WTC11 (cell line): ENCODE results near the gene MSL3B.

Experiments used
- ATAC-seq: fragments of 200-7000 bp; cut with Tn5 transposase; 2 replicates; pipeline ENCODE4 v1.10.0; 2021; ENCODE audit warnings: mild to moderate bottlenecking, moderate library complexity
- CTCF ChIA-PET: fragments of 300-600 bp; sonication (Branson Sonifier 250); formaldehyde crosslinking; loops from one replicate; lab custom pipeline; 2021; ENCODE audit warnings: antibody characterized with exemption; lab: Charles Lee
- POLR2A ChIA-PET: fragments of 350-600 bp; sonication (Branson Sonifier 250); formaldehyde crosslinking; loops from one replicate; lab custom pipeline; 2021; ENCODE audit warnings: antibody characterized with exemption; lab: Charles Lee
- DNase-seq: peaks from one replicate; pipeline ENCODE4 v3.0.0; 2021; ENCODE audit warnings: low spot score
- H3K27ac Mint-ChIP-seq: 2 replicates; pipeline ENCODE4 v1.8.0; 2021; ENCODE audit warnings: mixed read lengths
- H3K27me3 Mint-ChIP-seq: 2 replicates; pipeline ENCODE4 v1.8.0; 2021; ENCODE audit warnings: low read depth, mild to moderate bottlenecking, moderate library complexity, mixed read lengths
- H3K36me3 Mint-ChIP-seq: 2 replicates; pipeline ENCODE4 v1.8.0; 2021; ENCODE audit warnings: mixed read lengths
- H3K4me1 Mint-ChIP-seq: 2 replicates; pipeline ENCODE4 v1.8.0; 2022; ENCODE audit warnings: mixed read lengths
- H3K4me3 Mint-ChIP-seq: 2 replicates; pipeline ENCODE4 v1.8.0; 2021; ENCODE audit warnings: mild to moderate bottlenecking, moderate library complexity, mixed read lengths
- H3K9me3 Mint-ChIP-seq: 2 replicates; pipeline ENCODE4 v1.8.0; 2021; ENCODE audit warnings: mixed read lengths
- ATF1 ChIP-seq: sonication (generic); formaldehyde crosslinking; IDR thresholded peaks from 2 replicates; pipeline ENCODE4 v1.8.1; 2023; ENCODE audit warnings: mild to moderate bottlenecking, moderate library complexity, missing genetic modification reagents
- CBFB ChIP-seq: sonication (generic); formaldehyde crosslinking; IDR thresholded peaks from 2 replicates; pipeline ENCODE4 v1.8.1; 2022; ENCODE audit warnings: mild to moderate bottlenecking, low read depth, missing genetic modification reagents
- EMX1 ChIP-seq: fragments of 250-450 bp; sonication (Bioruptor Pico); IDR thresholded peaks from 2 replicates; pipeline ENCODE4 v1.8.0; 2021; ENCODE audit warnings: mild to moderate bottlenecking
- GRHL2 ChIP-seq: fragments of 250-450 bp; sonication (Bioruptor Pico); IDR thresholded peaks from 2 replicates; pipeline ENCODE4 v1.8.0; 2022; ENCODE audit warnings: mild to moderate bottlenecking, moderate library complexity; ENCODE audit not compliant: insufficient replicate concordance, severe bottlenecking
- NFYB ChIP-seq: sonication (generic); formaldehyde crosslinking; conservative IDR thresholded peaks from 2 replicates; pipeline ENCODE4 v1.8.0; 2022; ENCODE audit warnings: low read depth, missing genetic modification reagents
- NR3C1 ChIP-seq: sonication (generic); formaldehyde crosslinking; conservative IDR thresholded peaks from 2 replicates; pipeline ENCODE4 v1.8.1; 2023; ENCODE audit warnings: low read depth, mild to moderate bottlenecking, missing genetic modification reagents
- SMAD3 ChIP-seq: sonication (generic); formaldehyde crosslinking; IDR thresholded peaks from 2 replicates; pipeline ENCODE4 v1.8.0; 2022; ENCODE audit warnings: missing genetic modification reagents, mild to moderate bottlenecking, borderline replicate concordance
- TCF7 ChIP-seq: sonication (generic); formaldehyde crosslinking; IDR thresholded peaks from 2 replicates; pipeline ENCODE4 v1.8.0; 2022; ENCODE audit warnings: mild to moderate bottlenecking, low read depth, missing genetic modification reagents, moderate library complexity
- TEAD1 ChIP-seq: sonication (generic); formaldehyde crosslinking; IDR thresholded peaks from 2 replicates; pipeline ENCODE4 v1.8.0; 2022; ENCODE audit warnings: mild to moderate bottlenecking, missing genetic modification reagents
- TP53 ChIP-seq: sonication (generic); formaldehyde crosslinking; IDR thresholded peaks from 2 replicates; pipeline ENCODE4 v1.8.1; 2023; ENCODE audit warnings: mild to moderate bottlenecking, missing genetic modification reagents
- ZNF232 ChIP-seq: sonication (generic); formaldehyde crosslinking; IDR thresholded peaks from 2 replicates; pipeline ENCODE4 v1.8.0; 2022; ENCODE audit warnings: mild to moderate bottlenecking, missing genetic modification reagents
- ZNF317 ChIP-seq: sonication (generic); formaldehyde crosslinking; IDR thresholded peaks from 2 replicates; pipeline ENCODE4 v1.8.1; 2023; ENCODE audit warnings: low read depth, mild to moderate bottlenecking, moderate library complexity, missing genetic modification reagents, borderline replicate concordance
- ZNF396 ChIP-seq: fragments of 250-450 bp; sonication (Bioruptor Pico); IDR thresholded peaks from 2 replicates; pipeline ENCODE4 v1.8.0; 2021; ENCODE audit warnings: mild to moderate bottlenecking, moderate library complexity, borderline replicate concordance
- TF ChIP-seq, protein P1 (sequence below): sonication (generic); formaldehyde crosslinking; IDR thresholded peaks from 2 replicates; pipeline ENCODE4 v1.8.1; 2023; ENCODE audit warnings: mild to moderate bottlenecking, missing genetic modification reagents
- TF ChIP-seq, protein P2 (sequence below): sonication (generic); formaldehyde crosslinking; IDR thresholded peaks from 2 replicates; pipeline ENCODE4 v1.8.1; 2022; ENCODE audit warnings: mild to moderate bottlenecking, missing genetic modification reagents, moderate library complexity, borderline replicate concordance
- TF ChIP-seq, protein P3 (sequence below): sonication (generic); formaldehyde crosslinking; IDR thresholded peaks from 2 replicates; pipeline ENCODE4 v1.8.0; 2022; ENCODE audit warnings: mild to moderate bottlenecking, missing genetic modification reagents
- TF ChIP-seq, protein P4 (sequence below): sonication (generic); formaldehyde crosslinking; IDR thresholded peaks from 2 replicates; pipeline ENCODE4 v1.8.0; 2023; ENCODE audit warnings: mild to moderate bottlenecking, missing genetic modification reagents
- TF ChIP-seq, protein P5 (sequence below): sonication (generic); formaldehyde crosslinking; IDR thresholded peaks from 2 replicates; pipeline ENCODE4 v1.8.0; 2023; ENCODE audit warnings: missing genetic modification reagents, mild to moderate bottlenecking, borderline replicate concordance
- TF ChIP-seq, protein P6 (sequence below): sonication (generic); formaldehyde crosslinking; IDR thresholded peaks from 2 replicates; pipeline ENCODE4 v1.8.1; 2022; ENCODE audit warnings: low read depth, mild to moderate bottlenecking, moderate library complexity, missing genetic modification reagents, borderline replicate concordance
- TF ChIP-seq, protein P7 (sequence below): fragments of 250-450 bp; sonication (Bioruptor Pico); IDR thresholded peaks from 2 replicates; pipeline ENCODE4 v2.1.2; 2022; ENCODE audit warnings: mild to moderate bottlenecking, moderate library complexity

MSL3B gene

DNA sequence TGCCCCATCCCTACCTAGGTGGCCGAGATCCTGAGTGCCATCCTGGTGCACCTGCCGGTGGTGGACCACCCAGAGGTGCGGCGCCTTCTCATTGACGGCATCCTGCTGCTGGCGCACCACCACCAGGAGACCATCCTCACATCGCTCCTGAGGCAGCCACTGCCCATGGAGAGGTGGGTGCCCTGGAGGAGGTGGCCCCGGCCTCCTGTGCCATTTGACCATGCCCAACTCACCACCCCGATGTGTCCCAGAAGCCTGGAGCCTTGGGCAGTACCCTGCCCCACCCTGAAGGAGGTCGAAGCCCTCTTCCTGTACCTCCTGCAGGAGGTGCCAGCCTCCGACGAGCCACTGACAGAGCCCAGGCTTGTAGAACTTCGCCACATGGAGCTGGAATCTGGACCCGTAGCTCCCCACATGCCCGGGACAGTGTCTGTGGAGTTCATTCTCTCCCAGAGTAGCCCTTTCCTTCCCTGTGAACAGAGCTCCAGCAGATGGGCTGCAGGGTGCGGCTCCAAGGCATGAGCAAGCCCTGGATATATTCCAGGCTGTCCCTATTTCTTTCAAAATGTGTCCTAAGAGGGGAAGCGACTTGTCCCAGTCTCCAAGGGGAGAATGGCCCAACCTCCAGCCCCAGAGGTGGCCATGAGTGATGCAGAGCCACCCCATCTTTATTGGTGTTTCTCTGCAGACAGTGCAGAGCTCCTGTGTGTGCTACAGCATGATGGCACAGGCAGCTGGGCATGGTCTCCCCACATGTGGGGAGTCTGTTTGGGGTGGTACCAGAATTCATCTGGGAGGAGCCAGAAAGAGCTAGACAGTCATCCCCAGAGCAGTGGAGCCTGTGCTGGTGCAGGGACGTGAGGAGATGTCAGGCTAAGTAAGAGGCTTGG, 48.1 kb downstream of the MSL3B start (continued):
- TF ChIP-seq, protein P1, sequence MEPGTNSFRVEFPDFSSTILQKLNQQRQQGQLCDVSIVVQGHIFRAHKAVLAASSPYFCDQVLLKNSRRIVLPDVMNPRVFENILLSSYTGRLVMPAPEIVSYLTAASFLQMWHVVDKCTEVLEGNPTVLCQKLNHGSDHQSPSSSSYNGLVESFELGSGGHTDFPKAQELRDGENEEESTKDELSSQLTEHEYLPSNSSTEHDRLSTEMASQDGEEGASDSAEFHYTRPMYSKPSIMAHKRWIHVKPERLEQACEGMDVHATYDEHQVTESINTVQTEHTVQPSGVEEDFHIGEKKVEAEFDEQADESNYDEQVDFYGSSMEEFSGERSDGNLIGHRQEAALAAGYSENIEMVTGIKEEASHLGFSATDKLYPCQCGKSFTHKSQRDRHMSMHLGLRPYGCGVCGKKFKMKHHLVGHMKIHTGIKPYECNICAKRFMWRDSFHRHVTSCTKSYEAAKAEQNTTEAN (CRISPR knock-in tag) = no peak
- TF ChIP-seq, protein P2, sequence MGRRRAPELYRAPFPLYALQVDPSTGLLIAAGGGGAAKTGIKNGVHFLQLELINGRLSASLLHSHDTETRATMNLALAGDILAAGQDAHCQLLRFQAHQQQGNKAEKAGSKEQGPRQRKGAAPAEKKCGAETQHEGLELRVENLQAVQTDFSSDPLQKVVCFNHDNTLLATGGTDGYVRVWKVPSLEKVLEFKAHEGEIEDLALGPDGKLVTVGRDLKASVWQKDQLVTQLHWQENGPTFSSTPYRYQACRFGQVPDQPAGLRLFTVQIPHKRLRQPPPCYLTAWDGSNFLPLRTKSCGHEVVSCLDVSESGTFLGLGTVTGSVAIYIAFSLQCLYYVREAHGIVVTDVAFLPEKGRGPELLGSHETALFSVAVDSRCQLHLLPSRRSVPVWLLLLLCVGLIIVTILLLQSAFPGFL (CRISPR knock-in tag) = no peak
- TF ChIP-seq TEAD1 (CRISPR knock-in tag) (no peak), TP53 (CRISPR knock-in tag) (no peak), GRHL2 (no peak), CBFB (CRISPR knock-in tag) (no peak), TCF7 (CRISPR knock-in tag) (no peak)
- TF ChIP-seq, protein P3, sequence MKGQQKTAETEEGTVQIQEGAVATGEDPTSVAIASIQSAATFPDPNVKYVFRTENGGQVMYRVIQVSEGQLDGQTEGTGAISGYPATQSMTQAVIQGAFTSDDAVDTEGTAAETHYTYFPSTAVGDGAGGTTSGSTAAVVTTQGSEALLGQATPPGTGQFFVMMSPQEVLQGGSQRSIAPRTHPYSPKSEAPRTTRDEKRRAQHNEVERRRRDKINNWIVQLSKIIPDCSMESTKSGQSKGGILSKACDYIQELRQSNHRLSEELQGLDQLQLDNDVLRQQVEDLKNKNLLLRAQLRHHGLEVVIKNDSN (CRISPR knock-in tag) = no peak
- TF ChIP-seq, protein P4, sequence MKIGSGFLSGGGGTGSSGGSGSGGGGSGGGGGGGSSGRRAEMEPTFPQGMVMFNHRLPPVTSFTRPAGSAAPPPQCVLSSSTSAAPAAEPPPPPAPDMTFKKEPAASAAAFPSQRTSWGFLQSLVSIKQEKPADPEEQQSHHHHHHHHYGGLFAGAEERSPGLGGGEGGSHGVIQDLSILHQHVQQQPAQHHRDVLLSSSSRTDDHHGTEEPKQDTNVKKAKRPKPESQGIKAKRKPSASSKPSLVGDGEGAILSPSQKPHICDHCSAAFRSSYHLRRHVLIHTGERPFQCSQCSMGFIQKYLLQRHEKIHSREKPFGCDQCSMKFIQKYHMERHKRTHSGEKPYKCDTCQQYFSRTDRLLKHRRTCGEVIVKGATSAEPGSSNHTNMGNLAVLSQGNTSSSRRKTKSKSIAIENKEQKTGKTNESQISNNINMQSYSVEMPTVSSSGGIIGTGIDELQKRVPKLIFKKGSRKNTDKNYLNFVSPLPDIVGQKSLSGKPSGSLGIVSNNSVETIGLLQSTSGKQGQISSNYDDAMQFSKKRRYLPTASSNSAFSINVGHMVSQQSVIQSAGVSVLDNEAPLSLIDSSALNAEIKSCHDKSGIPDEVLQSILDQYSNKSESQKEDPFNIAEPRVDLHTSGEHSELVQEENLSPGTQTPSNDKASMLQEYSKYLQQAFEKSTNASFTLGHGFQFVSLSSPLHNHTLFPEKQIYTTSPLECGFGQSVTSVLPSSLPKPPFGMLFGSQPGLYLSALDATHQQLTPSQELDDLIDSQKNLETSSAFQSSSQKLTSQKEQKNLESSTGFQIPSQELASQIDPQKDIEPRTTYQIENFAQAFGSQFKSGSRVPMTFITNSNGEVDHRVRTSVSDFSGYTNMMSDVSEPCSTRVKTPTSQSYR (CRISPR knock-in tag) = no peak

DNA sequence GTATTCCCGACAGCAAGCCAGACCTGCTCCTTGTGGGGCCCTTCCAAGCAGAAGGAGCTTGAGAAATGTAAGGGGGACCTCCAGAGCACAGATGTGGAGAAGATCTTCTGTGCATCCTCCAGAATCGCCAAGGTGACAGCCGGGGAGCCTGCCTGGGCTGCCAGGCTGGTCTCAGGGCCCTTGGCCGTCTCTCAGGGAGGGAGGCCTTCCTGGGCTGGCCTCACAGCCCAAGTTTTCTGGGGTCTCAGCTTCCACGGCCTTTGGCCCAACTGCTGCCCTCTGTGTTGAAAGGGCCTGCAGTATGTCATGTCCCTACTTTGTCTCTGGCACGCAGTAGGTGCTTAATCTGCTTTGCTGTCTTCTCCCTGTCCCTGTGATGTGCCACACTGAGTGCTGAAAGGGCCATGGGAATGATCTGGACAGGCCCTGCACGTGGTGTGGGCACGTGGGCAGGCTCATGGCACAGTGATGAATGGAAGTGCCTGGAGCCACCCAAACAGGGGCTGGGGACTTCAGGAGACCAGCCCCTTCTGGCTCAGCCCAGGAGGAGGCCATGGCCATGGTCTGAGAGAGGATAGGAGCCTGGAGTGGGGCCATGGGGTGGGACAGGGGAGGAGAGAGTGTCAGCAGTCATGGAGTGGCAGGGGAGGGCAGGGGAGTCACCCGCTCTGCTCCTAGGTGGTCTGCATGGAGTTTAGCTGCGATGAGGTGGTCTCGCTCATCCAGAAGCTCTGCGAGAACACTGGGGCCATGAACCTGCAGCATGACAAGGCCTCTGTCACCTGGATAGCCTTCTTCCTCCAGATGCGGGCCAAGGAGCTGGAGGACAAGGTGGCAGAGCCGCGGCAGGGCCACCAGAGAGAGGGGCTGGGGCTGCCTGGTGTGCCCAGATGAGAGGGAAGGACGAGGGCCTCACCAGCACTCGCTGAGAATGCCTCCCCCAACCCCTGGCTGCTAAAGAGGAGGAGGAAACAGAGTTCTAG, 49.3 kb downstream of the MSL3B start:
- DNase-seq (no peak), ATAC-seq (no peak)
- no peaks in the 10 kb centered on the region for H3K27me3 Mint-ChIP-seq
- TF ChIP-seq EMX1 (CRISPR knock-in tag) (no peak), ZNF396 (CRISPR knock-in tag) (no peak), SMAD3 (CRISPR knock-in tag) (no peak), ATF1 (CRISPR knock-in tag) (no peak), ZNF232 (CRISPR knock-in tag) (no peak), NFYB (no peak), ZNF317 (no peak), NR3C1 (CRISPR knock-in tag) (no peak)
- TF ChIP-seq, protein P5, sequence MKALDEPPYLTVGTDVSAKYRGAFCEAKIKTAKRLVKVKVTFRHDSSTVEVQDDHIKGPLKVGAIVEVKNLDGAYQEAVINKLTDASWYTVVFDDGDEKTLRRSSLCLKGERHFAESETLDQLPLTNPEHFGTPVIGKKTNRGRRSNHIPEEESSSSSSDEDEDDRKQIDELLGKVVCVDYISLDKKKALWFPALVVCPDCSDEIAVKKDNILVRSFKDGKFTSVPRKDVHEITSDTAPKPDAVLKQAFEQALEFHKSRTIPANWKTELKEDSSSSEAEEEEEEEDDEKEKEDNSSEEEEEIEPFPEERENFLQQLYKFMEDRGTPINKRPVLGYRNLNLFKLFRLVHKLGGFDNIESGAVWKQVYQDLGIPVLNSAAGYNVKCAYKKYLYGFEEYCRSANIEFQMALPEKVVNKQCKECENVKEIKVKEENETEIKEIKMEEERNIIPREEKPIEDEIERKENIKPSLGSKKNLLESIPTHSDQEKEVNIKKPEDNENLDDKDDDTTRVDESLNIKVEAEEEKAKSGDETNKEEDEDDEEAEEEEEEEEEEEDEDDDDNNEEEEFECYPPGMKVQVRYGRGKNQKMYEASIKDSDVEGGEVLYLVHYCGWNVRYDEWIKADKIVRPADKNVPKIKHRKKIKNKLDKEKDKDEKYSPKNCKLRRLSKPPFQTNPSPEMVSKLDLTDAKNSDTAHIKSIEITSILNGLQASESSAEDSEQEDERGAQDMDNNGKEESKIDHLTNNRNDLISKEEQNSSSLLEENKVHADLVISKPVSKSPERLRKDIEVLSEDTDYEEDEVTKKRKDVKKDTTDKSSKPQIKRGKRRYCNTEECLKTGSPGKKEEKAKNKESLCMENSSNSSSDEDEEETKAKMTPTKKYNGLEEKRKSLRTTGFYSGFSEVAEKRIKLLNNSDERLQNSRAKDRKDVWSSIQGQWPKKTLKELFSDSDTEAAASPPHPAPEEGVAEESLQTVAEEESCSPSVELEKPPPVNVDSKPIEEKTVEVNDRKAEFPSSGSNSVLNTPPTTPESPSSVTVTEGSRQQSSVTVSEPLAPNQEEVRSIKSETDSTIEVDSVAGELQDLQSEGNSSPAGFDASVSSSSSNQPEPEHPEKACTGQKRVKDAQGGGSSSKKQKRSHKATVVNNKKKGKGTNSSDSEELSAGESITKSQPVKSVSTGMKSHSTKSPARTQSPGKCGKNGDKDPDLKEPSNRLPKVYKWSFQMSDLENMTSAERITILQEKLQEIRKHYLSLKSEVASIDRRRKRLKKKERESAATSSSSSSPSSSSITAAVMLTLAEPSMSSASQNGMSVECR (CRISPR knock-in tag) = no peak
- TF ChIP-seq, protein P6, sequence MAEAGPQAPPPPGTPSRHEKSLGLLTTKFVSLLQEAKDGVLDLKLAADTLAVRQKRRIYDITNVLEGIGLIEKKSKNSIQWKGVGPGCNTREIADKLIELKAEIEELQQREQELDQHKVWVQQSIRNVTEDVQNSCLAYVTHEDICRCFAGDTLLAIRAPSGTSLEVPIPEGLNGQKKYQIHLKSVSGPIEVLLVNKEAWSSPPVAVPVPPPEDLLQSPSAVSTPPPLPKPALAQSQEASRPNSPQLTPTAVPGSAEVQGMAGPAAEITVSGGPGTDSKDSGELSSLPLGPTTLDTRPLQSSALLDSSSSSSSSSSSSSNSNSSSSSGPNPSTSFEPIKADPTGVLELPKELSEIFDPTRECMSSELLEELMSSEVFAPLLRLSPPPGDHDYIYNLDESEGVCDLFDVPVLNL (CRISPR knock-in tag) = no peak
- TF ChIP-seq, protein P7, sequence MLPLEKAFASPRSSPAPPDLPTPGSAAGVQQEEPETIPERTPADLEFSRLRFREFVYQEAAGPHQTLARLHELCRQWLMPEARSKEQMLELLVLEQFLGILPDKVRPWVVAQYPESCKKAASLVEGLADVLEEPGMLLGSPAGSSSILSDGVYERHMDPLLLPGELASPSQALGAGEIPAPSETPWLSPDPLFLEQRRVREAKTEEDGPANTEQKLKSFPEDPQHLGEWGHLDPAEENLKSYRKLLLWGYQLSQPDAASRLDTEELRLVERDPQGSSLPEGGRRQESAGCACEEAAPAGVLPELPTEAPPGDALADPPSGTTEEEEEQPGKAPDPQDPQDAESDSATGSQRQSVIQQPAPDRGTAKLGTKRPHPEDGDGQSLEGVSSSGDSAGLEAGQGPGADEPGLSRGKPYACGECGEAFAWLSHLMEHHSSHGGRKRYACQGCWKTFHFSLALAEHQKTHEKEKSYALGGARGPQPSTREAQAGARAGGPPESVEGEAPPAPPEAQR (CRISPR knock-in tag) = no peak
- no peak overlapping the region for H3K27ac Mint-ChIP-seq
- POLR2A ChIA-PET = no interaction called here
- CTCF ChIA-PET = interaction anchor here (1.3 kb wide), 1 partner anchor 14 kb away, joined by 3 read pairs; no protein-coding TSS in a partner anchor
- no peak overlapping the region for H3K4me3 Mint-ChIP-seq
- H3K36me3 Mint-ChIP-seq = no peaks in the 10 kb centered on the region
- no peaks in the 10 kb centered on the region for H3K4me1 Mint-ChIP-seq
- H3K9me3 Mint-ChIP-seq = peaks cover 2% of the 10 kb centered on the region; the same call in 1 of the 2 replicates
